ENCODE data around the gene SYT1. TPM values are rescaled to one million over a fixed set of nuclear protein-coding genes. Genes with fewer than 3 reads are reported as not detected.

The SYT1 gene
- polyA plus RNA-seq, 3 donors: 0.72 TPM; not detected in 2

GRCh38 chr12:79124385-79124784, 259.8 kb downstream of the SYT1 start:
- no peaks in the 10 kb centered on the region for H3K79me2 ChIP-seq (ENCODE audit: insufficient read depth, low read length)

DNA sequence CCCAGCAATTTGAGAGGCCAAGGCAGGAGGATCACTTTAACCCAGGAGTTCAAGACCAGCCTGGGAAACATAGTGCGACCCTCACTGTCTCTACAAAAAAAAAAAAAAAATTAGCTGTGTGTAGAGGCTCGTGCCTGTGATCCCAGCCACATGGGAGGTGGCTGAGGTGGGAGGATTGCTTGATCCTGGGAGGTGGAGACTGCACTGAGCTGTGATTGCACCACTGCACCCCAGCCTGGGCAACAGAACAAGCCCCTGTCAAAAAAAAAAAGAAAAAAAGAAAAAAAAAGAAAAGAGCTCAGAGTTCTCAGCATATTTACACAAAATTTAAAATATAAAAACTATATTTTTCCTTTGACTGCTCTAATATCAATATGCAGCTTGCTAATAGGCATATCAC, 260.8 kb downstream of the SYT1 start:
- Histone ChIP-seq H3K36me3 (replicated peaks in 1 of 2; ENCODE audit: control insufficient read depth in 1 of 2, insufficient read depth in 2 of 2, low read length in 2 of 2) (no peaks in the 10 kb centered on the region), H4K20me1 (ENCODE audit: insufficient read depth, low read length) (no peaks in the 10 kb centered on the region), H3K27me3 (ENCODE audit: control insufficient read depth in 2 of 2, insufficient read depth in 2 of 2, low read length in 2 of 2) (no peaks in the 10 kb centered on the region), H2AFZ (ENCODE audit: insufficient read depth, low read depth, low read length, poor library complexity, severe bottlenecking) (no peak overlapping the region), H3K9ac (ENCODE audit: insufficient read depth, low read length, poor library complexity, severe bottlenecking) (no peak overlapping the region), H3K9me3 (replicated peaks in 1 of 2; ENCODE audit: control insufficient read depth in 1 of 2, insufficient read depth in 1 of 2, low read length in 2 of 2) (no peaks in the 10 kb centered on the region), H3K79me2 (ENCODE audit: insufficient read depth, low read length) (no peaks in the 10 kb centered on the region), H3K27ac (ENCODE audit: low read depth in 1 of 2, low read length in 2 of 2) (no peak overlapping the region), H3K4me3 (replicated peaks in 1 of 3; ENCODE audit: low read depth in 2 of 3, low read length in 3 of 3) (no peak overlapping the region), H3K4me1 (ENCODE audit: control insufficient read depth in 1 of 2, insufficient read depth in 2 of 2, low read length in 2 of 2) (peaks cover 0 to 23% of the 10 kb centered on the region in 2 donors), H3K4me2 (replicated peaks; ENCODE audit: extremely low read depth, low read length, poor library complexity, severe bottlenecking) (no peak overlapping the region)
- Mint-ChIP-seq H3K4me1 (no peaks in the 10 kb centered on the region), H3K27me3 (ENCODE audit: low read depth in 3 of 3) (no peaks in the 10 kb centered on the region), H3K36me3 (no peaks in the 10 kb centered on the region), H3K4me3 (no peak overlapping the region), H3K27ac (no peak overlapping the region), H3K9me3 (peaks cover 0 to 1% (median 0%) of the 10 kb centered on the region in 7 donors)
- DNase-seq: no peak
- TF ChIP-seq, protein P1, sequence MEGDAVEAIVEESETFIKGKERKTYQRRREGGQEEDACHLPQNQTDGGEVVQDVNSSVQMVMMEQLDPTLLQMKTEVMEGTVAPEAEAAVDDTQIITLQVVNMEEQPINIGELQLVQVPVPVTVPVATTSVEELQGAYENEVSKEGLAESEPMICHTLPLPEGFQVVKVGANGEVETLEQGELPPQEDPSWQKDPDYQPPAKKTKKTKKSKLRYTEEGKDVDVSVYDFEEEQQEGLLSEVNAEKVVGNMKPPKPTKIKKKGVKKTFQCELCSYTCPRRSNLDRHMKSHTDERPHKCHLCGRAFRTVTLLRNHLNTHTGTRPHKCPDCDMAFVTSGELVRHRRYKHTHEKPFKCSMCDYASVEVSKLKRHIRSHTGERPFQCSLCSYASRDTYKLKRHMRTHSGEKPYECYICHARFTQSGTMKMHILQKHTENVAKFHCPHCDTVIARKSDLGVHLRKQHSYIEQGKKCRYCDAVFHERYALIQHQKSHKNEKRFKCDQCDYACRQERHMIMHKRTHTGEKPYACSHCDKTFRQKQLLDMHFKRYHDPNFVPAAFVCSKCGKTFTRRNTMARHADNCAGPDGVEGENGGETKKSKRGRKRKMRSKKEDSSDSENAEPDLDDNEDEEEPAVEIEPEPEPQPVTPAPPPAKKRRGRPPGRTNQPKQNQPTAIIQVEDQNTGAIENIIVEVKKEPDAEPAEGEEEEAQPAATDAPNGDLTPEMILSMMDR (IDR thresholded peaks at IDR 0.05): no peak
- intact Hi-C loops (cut with micrococcal nuclease): no loop called here
- WGBS (ENCODE audit: insufficient coverage): no CpG with 5 or more reads among the region's 2 CpGs

More at GRCh38 chr12:79124385-79124784, 259.8 kb downstream of the SYT1 start:
- H3K36me3 ChIP-seq (replicated peaks in 1 of 2; ENCODE audit: control insufficient read depth in 1 of 2, insufficient read depth in 2 of 2, low read length in 2 of 2): no peaks in the 10 kb centered on the region
- Mint-ChIP-seq H3K4me1 (no peaks in the 10 kb centered on the region), H3K4me3 (no peak overlapping the region), H3K27ac (no peak overlapping the region), H3K27me3 (ENCODE audit: low read depth in 3 of 3) (no peaks in the 10 kb centered on the region), H3K9me3 (peaks cover 0 to 1% (median 0%) of the 10 kb centered on the region in 7 donors), H3K36me3 (no peaks in the 10 kb centered on the region)
- H3K4me2 ChIP-seq (replicated peaks; ENCODE audit: extremely low read depth, low read length, poor library complexity, severe bottlenecking): no peak overlapping the region
- no peak overlapping the region for H3K9ac ChIP-seq (ENCODE audit: insufficient read depth, low read length, poor library complexity, severe bottlenecking)
- H4K20me1 ChIP-seq (ENCODE audit: insufficient read depth, low read length): no peaks in the 10 kb centered on the region
- H3K4me3 ChIP-seq (replicated peaks in 1 of 3; ENCODE audit: low read depth in 2 of 3, low read length in 3 of 3): no peak overlapping the region
- no peak overlapping the region for H2AFZ ChIP-seq (ENCODE audit: insufficient read depth, low read depth, low read length, poor library complexity, severe bottlenecking)
- no peaks in the 10 kb centered on the region for H3K27me3 ChIP-seq (ENCODE audit: control insufficient read depth in 2 of 2, insufficient read depth in 2 of 2, low read length in 2 of 2)
- intact Hi-C loops (cut with micrococcal nuclease): no loop called here
- WGBS (ENCODE audit: insufficient coverage): no CpG with 5 or more reads among the region's 5 CpGs
- H3K9me3 ChIP-seq (replicated peaks in 1 of 2; ENCODE audit: control insufficient read depth in 1 of 2, insufficient read depth in 1 of 2, low read length in 2 of 2): no peaks in the 10 kb centered on the region
- H3K4me1 ChIP-seq (ENCODE audit: control insufficient read depth in 1 of 2, insufficient read depth in 2 of 2, low read length in 2 of 2): peaks cover 0 to 23% of the 10 kb centered on the region in 2 donors
- no peak overlapping the region for H3K27ac ChIP-seq (ENCODE audit: low read depth in 1 of 2, low read length in 2 of 2)
- TF ChIP-seq, protein P1 (IDR thresholded peaks at IDR 0.05): no peak
- DNase-seq: no peak

All from CD14-positive monocyte (primary cell).